NCI-H2081 (cell line): ENCODE measurements around the gene PRKAR1A.

Source experiments
- DNase-seq, 2 experiments: peaks; one replicate each; lab custom pipeline; 2025; lab: John Stamatoyannopoulos, UW

PRKAR1A gene

GRCh38 chr17:68600067-68600930 is 88.1 kb downstream of the PRKAR1A start:
- DNase-seq: no peak
